ENCODE measurements around the gene NISCH.

Gene NISCH

DNA sequence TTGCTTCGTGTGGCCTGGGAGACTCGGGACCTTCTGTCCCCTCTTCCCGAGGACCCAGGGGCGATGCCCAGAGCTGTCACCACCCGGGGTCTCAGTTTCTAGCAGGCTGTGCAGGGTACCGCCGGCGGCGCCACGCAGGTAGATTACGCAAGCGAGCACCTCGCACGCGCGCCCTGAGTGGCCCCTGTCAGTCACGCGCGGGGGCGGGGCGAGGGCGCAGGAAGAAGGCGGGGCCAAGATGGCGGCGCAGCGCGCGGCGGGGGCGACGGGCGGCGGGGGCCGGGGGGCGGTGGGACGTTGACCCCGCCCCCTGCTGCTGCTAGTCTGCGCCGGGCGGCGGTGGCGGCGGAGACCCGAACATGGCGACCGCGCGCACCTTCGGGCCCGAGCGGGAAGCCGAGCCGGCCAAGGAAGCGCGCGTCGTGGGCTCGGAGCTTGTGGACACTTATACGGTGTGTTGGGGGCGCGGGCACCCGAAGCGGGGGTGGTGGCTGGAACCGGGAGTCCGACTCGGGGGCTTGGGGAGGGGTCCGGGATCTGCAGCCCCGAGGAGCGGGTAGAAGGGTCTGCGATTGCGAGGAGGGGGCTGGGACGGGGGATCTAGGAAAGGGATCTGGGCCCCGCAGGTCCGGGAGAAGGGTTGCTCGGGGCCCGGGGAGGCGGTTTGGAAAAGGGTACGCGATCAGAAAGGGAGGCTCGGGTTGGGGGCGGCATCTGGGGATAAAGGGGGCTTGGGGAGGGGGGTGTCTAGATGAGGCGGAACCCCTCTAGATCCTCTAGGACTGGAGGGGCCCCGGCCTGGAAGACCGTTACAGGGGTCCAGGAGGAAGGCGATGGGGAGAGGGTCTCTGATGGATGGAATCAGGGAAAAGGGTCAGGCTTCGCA, at the start of gene NISCH:
NISCH (plus strand) TSS at position 322 of the 886 bp plus-strand sequence; CDS start at position 360, 38 bp downstream.
- peak; percentile 73 to 82 for DNase-seq

DNA sequence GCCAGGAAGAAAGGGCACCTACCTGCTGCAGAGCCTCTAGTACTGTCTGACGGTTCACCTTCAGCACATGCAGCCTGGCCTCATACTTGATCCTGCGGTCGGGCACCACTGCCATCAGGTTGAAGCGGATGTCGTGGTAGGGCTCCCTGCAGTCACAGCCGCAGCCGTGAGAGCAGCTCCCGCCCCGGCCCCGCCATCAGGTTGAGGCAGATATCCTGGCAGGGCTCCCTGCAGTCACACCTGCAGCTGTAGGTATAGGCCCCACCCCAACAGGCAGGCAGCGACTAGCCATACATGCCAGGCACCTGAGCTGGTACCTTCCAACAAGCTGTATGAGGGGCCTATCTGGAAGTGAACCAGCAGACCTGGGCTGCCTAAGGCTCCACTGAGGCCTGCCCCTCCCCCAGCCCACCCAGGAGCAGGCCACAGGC, 49.2 kb upstream of the NISCH start:
- no peak for DNase-seq

DNA sequence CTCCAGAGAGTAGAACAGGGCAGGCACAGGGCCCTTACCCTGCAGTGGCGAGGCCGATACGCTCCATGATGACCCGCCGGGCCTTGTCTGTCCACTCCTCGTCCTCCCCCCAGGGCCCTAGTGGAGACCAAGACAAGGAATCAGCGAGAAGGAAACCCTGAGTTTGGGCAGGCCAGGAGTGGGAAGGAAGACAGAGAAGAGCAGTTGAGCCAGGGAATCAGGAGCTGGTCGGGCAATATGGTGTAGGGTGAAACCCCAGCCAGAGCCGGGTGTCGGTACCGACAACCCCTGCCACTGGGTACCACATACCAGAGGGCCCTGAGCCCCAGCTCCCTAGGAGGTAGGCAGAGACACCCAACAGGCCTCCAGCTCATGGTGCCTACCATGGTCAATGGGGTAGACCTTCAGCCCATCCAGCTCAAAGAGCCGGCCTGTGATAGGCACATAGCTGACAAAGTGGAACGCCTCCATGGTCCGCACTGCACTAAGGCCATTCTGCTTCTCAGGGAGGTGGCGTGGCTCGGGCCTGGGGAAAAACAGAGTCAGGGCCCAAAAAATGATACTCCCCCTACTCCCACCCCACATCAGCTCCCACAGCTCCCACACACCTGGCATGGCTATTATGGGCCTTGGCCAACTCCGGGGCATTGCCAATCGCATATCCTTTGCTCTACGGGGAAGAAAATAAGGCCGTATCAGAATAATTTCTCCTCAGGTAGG, 48.5 kb upstream of the NISCH start:
- DNase-seq, result no peak

DNA sequence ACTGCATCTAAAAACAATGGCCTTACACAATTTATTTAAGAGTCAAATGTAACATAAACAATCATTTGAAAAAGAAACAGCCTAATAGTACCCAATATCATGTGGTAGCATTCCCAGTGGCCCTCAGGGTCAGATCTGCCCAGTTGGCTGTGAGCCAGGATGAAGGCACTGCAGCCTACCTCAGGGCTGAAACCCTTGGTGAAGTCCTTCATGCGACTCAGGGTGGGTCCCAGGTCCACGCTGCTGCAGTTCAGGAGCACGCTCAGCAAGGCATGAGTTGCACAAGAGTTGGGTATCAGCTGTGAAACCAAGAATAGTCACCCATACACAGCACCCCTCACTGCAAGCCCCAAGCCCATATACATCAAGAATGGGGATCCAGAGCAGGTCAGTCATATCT, 47.6 kb upstream of the NISCH start:
- DNase-seq, result no peak

DNA sequence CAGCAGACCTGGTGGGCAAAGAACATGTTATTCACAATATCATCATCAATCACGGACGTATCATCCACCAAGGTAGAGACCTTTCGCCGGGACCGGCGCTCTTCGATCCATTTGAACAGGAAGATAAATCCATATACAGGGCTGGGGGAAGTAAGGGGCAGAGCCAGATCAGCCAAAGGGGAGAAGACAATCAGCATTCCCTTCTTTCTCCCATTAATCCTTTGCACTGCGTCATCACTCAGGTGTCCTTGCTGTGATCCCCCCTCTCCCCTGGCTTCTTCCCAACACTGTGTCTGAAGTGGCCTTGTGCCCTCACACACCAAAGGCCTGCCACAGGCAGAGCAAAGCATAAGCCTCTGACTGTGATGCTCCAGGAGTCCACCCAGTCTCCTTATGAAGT, 46.9 kb upstream of the NISCH start:
- no peak for DNase-seq

DNA sequence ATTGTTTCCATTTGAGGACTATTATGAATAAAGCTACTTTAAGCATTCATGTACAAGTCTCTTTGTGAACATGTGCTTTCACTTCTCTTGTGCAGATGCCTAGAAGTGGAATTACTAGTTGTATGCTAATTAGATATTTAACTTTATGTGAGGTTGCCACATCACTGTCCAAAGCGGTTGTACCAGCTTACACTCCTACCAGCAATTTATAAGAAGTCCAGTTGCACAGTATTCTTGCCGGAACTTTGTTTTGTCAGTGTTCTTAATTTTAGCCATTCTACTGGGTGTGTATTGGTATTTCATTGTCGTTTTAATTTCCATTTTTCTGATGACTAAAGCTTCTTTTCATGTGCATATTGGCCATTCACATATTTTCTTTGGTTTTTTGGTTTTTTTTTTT, 39.6 kb upstream of the NISCH start:
- no peak for DNase-seq

DNA sequence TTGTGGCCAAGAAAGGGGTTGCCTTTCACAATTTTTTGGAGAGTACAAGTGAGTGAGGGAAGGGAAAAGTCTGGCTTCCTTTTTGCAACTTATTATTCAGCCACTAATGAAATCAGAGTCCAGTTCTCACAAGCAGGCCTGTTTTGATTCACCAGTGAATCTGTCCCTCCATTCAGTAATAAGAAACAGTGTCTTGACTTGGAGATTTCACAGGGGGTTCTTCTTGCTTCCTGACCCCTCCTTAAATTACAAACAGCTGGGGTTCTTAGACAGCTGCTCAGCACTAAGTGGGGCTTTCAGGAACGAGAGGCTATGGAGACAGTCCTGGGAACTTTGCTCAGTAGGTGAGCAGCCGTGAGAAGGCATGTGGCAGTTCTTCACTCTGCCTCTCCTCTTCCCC, 35.0 kb upstream of the NISCH start:
- no peak for DNase-seq

DNA sequence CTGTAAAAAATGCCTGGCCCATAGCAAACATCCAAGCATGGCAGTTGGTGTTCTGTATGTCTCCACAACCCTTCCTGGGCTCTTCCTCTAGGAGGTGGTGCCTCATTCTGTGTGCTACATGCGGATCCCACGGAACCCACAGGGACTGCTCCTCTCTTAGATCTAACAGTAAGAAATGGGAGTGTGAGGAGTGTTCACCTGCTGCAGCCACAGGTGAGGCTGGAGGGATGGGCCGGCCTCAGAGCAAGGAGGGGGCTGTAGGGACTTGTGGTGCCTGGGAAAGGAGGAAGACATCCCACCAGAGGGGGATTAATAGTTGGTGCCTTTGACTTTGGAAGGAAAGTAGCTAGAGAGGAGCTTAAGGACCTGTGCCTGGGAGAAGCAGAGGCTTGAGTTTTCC, 32.7 kb upstream of the NISCH start:
- DNase-seq, result no peak

DNA sequence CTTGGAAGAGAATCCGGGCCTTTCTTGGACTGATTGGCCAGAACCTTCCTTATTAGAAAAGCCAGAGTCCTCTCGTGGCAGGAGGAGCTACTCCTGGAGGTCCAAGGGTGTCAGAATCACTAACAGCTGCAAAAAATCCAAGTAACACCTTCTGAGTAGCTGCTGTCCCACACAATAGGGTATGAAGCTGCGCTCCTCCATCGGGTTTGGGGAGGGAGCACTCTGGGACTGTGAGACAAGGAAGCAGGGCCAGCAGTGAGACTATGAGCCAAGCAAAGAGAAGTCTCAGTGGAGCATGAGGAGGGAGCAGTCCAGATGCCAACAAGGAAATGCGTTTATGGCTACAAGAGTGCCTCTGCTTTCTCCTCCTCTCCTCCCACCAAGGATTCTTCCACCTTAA, 32.2 kb upstream of the NISCH start:
- no peak for DNase-seq

DNA sequence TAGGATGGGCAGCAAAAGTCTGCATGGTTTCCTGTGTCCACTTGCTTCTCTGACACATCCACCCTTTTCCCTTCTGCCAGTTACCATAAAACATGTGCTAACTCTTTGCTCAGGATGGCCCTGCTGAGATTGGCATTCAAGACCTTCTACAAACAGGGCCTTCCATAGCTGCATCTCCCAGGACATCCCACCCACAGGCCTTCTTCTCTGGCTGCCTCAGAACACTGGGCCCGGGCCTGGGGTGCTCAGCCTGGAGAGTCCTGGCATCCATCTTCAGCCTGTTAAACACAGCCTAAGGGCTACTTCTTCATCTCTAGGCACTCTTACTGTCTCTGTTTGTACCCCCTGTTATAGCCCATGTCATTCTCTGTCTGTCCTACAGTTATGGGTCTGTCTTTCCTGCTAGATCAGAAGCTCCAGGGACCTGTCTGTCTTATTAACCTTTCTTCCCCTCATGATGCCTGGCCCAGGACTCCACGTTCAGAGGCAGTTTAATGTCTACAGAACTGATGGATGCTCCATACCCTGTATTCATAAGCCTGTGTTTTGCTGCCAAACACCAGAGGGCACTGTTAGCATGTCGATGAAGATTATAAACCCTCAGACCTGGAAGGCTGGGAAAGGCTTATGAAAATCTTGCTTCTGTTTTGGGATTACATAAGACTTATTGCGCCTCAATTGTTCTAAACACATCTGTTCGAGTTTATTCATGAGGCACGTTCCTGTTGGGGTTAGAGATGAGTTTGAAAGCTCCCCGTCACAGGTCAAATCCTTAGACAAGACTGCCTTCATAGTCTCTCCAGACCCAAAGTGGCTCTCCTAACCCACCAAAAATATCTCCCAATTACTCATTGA, 27.0 kb upstream of the NISCH start:
- DNase-seq, result peak; percentile 48 to 83

DNA sequence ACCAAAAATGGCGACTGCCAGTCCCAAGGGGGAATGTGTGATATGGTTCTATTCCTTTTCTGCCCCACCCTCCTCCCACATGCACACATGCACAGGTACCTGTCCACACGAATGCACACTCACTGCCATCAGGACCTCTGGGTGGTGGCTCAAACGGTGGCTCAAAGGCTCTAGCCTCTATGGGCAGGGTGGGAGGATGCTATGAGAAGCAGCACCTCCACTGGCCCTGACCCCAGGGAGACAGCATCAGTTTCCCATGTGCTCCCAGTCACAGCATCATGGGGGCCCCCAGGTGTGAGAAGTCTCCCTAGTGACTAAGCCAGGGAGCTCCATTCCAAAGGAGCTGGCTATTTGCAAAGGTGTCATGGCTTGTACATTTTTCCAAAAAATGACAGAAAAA, 26.4 kb upstream of the NISCH start:
- no peak for DNase-seq

DNA sequence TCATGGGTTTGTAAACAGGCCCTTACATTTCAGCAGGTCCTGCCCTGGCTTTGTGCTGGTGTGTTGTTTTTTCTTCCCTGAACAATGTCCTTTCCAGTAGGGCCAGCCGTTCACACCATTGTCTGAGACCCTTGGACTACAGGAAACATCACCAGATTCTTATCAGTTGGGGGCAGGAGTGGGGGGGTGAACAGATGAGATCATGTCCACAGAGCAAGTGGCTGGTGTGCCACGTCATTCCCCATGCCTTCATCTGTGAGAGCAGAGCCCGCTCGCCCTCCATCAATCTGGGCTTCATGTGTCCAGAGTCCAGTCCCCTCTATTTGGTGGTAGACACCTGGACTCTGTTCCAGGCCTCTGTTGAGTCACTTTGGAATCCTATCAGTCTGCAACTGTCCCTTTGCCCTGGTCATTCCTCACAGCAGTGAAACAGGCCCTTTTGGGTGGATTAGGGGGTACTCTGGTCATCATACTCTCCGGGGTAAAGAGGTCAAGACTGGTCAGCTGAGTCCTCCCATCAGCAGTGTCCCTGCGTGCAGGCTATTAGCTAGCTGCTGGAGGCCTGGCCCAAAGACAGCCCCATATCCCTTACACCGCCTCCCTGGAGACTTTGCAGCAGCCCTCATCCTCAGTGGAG, 25.5 kb upstream of the NISCH start:
- DNase-seq, result no peak

DNA sequence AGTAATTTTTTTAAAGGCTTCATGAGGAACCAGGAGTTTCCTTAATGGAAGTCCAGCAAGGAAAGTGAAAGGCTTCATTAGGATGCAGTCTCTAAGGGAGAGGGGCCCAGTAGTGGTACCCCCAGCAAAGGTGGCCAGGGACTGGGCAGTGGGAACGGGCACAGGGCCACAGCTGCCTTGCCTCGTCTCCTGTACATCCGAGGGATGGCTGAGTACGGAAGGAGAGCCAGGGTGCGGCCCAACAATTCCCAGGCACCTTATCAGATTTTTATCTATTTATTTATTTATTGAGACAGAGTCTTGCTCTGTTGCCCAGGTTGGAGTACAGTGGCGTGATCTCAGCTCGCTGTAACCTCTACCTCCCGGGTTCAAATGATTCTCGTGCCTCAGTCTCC, 25.0 kb upstream of the NISCH start:
- DNase-seq, result no peak

DNA sequence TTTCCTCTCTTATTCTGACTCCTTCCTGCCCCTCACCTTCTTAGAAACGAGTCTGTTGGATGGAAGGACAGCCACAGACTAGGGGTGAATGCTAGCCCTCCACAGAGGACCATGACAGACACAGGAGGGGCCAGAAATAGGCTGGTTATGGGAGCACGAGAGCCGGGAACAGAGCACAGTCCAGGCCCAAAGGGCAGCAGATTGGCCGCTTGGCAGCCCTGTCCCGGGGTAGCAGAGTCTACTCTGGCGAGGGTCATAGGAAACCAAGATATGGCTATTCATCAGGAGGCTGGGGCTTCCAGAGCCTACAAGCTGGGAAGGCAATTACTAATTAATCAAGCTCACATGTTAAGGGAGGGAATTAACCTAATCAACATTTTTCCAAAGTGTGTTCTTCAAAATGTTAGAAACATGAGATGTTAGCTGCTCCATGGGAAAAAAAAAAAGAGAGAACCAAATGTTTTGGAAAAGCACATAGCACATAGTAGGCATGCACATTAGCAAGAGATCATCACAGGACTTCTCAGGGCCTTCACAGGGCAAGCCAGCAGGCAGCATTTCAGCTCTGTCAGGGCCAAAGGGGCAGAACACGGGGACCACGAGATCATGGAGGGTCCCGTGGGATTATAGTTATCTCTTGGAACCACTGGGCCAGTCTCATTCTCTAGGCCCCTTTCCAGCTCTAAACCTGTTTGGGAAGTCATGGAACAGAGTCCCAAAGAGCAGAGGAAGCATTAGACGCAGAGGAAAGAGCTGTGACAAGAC, 23.8 kb upstream of the NISCH start:
- DNase-seq, result no peak

DNA sequence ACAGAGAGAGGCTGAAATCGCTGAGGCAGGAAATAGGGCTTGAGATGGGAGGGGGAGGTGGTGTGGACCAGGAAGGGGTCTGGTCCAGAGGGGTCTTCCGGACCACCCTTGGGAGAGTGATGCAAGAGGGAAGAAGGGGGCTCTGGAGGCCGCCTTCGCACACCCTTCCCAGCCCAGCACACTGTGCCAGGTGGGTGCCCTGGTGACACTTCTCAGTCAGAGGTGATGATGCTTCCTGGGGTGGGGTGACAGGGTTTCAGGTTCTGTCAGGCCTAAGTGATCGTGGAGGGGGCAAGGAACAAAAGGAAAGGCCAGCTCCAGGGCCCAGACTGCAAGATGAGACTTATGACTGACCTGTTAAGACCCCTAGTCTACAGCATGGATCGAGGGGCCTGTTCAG, 23.2 kb upstream of the NISCH start:
- no peak for DNase-seq

DNA sequence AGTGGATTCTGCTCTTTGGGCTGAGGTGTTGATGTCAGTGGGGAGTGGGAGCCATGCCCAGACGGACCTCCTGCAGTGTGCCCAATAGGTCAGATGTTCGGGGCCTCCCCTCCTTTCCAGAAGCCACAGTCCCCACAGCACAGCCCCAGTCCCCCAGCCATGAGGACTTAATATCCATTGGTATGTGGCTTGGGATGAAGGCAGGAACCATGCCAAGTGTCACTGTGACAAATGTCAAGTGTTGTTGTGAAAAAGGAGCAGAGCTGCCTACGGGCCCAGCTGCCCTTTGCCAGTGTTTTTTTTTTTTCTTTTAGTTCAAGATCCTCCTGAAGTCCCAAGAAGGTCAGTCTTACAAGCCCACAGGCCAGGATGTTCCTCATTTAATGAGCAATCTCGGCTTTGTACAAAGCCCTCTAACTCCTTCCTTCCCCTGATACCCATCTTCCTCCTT, 22.7 kb upstream of the NISCH start:
- DNase-seq, result no peak

DNA sequence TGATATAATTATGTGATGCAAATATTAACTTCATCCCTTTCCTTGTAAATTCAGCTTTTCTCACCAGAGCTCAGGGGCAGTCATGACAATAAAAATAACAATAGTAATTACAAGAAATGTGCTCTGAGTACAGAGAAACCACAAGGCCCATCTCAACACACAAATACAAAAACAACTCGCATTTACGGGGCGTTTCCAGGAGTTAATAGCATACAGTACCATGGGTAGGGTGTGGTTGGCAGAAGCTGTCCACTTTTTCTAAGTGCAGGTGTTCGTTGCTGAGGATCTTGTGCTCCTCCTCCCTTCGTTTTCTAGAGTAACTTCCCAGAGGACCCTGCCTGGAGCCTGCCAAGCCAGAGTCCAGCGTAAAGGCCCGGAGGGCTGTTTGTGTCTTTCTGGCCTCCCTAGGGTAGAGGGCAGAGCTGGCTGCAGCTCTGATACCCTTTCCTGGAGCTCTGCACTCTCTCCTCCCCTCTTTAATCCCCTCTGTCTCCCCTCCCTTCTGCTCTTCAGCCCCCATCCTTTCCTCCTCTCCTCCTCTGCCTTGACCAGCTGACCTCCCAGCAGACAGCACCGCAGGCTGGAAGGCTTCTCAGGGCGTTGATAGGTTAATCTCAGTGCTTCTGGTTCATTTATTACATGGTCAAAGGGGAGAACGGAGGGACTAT, 21.9 kb upstream of the NISCH start:
- no peak for DNase-seq

DNA sequence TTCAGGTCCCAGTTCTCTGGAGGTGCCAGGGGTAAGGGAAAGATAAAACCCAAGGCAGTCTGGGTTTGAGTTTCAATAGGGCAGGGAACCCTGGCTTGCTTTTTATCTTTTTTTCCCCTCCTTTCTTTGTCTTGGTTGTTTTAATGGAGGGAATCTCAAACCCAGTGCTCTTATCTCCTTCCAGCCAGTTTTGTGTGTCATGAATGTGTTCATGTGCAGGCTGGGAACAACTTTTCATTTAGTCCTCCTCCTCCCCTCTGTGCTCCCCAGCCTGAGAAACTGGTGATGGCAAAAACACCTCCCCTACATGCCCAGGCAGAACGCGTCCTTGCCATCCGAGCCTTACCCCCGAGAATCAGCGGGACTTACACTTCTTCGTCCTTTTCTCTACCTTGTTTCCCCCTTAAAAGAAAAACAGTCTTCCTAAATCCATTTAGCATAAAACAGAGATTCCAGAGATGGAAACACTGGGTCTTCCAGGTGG, 21.4 kb upstream of the NISCH start:
- no peak for DNase-seq

DNA sequence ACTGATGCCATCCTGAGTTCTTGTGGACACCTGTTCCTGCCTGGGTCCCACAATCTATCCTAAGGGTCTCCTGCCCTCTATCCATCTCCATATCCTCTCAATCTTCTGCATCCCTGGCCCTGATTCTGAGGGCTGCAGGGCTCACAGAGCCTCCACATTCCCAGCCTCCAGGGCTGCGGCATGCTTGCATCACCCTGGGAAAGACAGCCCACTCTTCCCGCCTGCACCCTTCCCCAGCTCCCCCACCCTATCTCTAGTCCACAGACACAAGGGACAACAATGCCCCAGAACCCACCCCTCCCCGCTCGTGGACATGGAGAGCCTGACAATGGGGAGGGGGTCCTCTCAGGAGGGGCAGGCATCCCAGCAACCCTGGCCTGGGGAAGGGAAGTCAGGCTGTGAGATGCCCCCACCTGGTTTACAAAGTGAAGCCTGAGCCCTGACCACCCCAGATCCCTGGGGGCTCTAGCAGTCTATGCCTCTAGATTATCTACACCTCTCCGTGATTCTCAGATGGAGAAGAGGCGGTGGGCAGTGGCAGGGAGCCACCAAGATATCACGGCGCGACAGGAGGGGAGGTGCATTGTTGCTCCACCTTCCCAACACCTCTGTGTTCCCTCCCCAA, 20.8 kb upstream of the NISCH start:
- DNase-seq, result no peak

DNA sequence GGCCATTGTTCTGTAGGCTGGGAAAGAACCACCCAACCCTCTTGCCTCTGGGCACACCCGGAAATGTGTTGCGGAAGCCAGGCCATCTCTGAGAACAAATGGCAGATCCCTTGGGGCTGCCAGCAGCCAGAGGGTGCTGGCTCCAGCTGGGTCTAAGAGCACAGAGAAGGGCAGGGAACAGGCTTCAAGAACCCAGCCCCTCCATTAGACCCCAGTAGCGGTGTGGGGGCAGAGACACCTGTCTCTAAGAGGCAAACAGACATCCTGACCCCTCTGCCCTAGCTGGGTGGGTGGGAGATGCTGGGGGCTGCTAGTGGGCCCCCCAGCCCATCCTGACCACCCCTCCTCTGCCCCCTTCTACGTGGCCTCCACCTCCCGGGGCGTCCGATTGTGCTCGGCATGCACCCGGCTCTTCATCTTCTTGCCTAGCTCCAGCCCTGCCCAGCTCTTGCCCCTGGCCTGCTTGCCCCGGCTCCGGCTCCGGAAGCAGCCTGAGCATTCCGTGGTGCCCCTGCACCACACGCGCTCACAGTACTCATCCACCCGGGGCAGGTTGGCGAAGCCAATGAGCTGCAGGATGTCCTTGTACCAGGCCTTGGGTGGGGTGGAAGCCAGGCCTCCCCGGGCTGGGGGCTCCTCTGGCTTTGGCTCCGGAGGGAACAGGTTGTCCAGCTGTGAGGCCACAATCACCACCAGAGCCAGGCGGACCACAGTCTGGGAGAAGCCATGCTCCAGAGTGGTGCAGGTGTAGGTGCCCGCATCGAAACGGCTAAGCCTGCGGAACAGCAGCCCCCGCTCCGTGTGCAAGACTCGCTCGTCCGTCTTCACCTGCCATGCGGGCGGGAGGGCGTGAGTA, 19.9 kb upstream of the NISCH start:
- DNase-seq, result no peak
